ENCODE data around the gene PTPRS.
"Not testable (repeated sequence)": the region's sequence is repeated elsewhere in the genome, so short reads cannot be mapped to it uniquely, and the experiment has no call there.

Gene PTPRS

DNA sequence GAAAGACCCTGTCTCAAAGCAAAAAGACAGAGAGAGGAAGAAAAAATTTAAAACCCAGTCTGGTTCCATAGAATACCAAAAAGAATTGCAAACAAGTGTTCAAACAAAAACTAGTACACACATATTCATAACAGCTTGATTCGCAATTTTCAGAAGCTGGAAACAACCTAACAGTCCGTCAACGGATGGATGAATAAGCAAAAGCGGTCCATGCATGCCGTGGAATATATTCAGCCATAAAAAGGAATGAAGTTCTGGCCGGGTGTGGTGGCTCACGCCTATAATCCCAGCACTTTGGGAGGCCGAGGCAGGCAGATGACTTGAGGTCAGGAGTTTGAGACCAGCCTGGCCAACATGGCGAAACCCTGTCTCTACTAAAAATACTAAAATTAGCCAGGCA lies 21.2 kb upstream of the PTPRS start:
- H3K4me1 ChIP-seq (ENCODE audit: insufficient read depth, low read length); H3K4me3 ChIP-seq (ENCODE audit: low read length); H3K9me3 ChIP-seq (ENCODE audit: low read length); H3K27me3 ChIP-seq (ENCODE audit: insufficient read depth, low read length); H3K36me3 ChIP-seq (ENCODE audit: insufficient read depth, low read length); H2AFZ ChIP-seq (ENCODE audit: low read depth, low read length): not testable (repeated sequence)

DNA sequence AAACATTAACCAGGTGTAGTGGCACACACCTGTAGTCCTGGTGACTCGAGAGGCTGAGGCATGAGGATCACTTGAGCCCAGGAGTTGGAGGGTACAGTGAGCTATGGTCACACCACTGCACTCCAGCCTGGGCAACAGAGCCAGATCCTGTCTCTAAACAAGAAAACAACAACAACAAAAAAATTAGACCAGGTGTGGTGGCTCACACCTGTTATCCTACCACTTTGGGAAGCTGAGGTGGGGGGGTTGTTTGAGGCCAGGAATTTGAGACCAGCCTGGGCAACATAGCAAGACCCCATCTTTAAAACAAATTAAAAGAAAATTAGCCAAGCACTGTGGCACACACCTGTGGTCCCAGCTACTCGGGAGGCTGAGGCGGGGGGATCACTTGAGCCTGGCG lies 20.8 kb upstream of the PTPRS start:
- Histone ChIP-seq H3K9me3 (ENCODE audit: low read length) (no peaks in the 10 kb centered on the region), H3K4me1 (ENCODE audit: insufficient read depth, low read length) (peaks cover 5% of the 10 kb centered on the region)

GRCh38 chr19:5360003-5360780 lies 19.6 kb upstream of the PTPRS start:
- H3K27me3 ChIP-seq (ENCODE audit: insufficient read depth, low read length), result no peaks in the 10 kb centered on the region
- no peak overlapping the region for H3K4me3 ChIP-seq (ENCODE audit: low read length)
- no peak overlapping the region for H2AFZ ChIP-seq (ENCODE audit: low read depth, low read length)
- H3K9me3 ChIP-seq (ENCODE audit: low read length), result no peaks in the 10 kb centered on the region
- H3K36me3 ChIP-seq (ENCODE audit: insufficient read depth, low read length), result no peaks in the 10 kb centered on the region
- peaks cover 5% of the 10 kb centered on the region for H3K4me1 ChIP-seq (ENCODE audit: insufficient read depth, low read length)

More for the DNA sequence above, 20.8 kb upstream of the PTPRS start:
- Histone ChIP-seq H3K27me3 (ENCODE audit: insufficient read depth, low read length) (no peaks in the 10 kb centered on the region), H3K36me3 (ENCODE audit: insufficient read depth, low read length) (no peaks in the 10 kb centered on the region), H2AFZ (ENCODE audit: low read depth, low read length) (no peak overlapping the region), H3K4me3 (ENCODE audit: low read length) (no peak overlapping the region)

DNA sequence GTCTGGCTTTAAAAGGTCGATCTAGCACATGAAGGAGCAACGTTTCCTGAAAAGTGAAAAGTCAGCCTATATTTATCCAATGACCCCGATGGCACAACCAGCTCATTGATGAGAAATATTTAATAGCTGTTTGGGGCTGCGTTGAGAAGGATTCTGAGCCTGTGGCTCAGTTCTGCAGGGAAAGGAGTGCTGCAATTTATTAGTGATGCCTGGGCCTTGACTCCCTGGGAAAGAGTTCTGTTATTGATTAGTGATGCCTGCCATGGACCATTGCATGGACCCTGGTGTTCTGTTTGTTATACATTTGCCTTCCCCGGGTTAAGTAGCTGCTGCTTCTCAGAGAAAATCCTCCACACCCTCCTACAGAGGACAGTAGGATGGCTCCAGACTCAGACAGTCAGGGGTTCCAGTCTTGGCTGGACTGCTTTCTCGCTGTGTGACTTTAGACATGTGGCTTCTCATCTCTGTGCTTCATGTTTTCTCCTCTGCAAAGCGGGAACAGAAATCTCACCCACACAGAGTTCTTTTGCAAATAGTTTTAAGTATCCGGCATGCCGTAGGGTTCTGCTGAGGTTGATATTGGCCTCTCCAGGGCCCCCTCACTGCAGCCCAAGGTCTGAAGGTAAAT lies 17.7 kb upstream of the PTPRS start:
- H3K4me3 ChIP-seq (ENCODE audit: low read length), result no peak overlapping the region
- H3K36me3 ChIP-seq (ENCODE audit: insufficient read depth, low read length), result no peaks in the 10 kb centered on the region
- H2AFZ ChIP-seq (ENCODE audit: low read depth, low read length), result no peak overlapping the region
- H3K27me3 ChIP-seq (ENCODE audit: insufficient read depth, low read length), result no peaks in the 10 kb centered on the region
- H3K4me1 ChIP-seq (ENCODE audit: insufficient read depth, low read length), result no peaks in the 10 kb centered on the region
- H3K9me3 ChIP-seq (ENCODE audit: low read length), result no peaks in the 10 kb centered on the region

- Histone ChIP-seq H2AFZ (ENCODE audit: low read depth, low read length) (no peak overlapping the region), H3K4me3 (ENCODE audit: low read length) (no peak overlapping the region), H3K27me3 (ENCODE audit: insufficient read depth, low read length) (no peaks in the 10 kb centered on the region), H3K36me3 (ENCODE audit: insufficient read depth, low read length) (no peaks in the 10 kb centered on the region), H3K4me1 (ENCODE audit: insufficient read depth, low read length) (no peaks in the 10 kb centered on the region), H3K9me3 (ENCODE audit: low read length) (no peaks in the 10 kb centered on the region)
Observed at GRCh38 chr19:5357584-5357983, 17.0 kb upstream of the PTPRS start.

DNA sequence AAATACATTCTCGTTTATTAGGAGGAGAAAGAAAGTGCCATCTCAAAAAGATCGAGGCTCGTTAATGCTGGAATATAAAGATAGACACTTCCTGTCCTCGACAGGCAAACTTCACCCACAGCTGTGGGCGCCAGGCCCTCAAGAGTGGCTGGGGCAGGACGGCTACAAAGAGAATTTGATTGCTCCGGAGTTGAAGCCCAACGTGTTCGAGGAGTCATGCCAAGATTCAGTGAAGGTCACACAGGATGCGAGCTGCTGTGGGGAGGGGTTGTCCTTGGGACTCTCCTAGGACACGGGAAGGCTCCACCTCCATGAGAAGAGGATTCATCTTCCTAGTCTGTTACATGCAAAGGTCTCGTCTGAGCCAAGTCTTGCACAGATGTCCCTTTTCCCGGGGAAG lies 16.3 kb upstream of the PTPRS start:
- Histone ChIP-seq H2AFZ (ENCODE audit: low read depth, low read length) (no peak overlapping the region), H3K4me3 (ENCODE audit: low read length) (no peak overlapping the region), H3K36me3 (ENCODE audit: insufficient read depth, low read length) (no peaks in the 10 kb centered on the region), H3K27me3 (ENCODE audit: insufficient read depth, low read length) (no peaks in the 10 kb centered on the region), H3K9me3 (ENCODE audit: low read length) (no peaks in the 10 kb centered on the region), H3K4me1 (ENCODE audit: insufficient read depth, low read length) (peaks cover 3% of the 10 kb centered on the region)

DNA sequence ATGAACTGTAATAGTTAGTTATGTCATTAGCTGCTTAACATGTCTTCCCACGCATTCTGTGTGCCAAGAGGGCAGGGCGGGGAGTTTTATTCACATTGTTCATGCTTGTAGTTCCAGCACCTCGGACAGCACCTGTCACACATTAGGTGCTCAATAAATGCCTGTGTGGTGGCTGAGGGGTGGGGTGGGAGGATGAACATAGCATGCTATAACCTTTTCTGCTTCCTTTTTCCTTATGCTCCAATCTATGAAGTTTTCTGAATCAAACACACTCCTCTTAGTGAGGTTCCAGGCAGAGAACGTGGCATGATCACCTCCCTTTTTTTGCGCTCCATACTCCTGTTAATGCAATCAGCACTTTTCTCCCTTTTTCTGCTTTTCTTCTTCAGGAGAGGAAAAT lies 15.8 kb upstream of the PTPRS start:
- H3K4me1 ChIP-seq (ENCODE audit: insufficient read depth, low read length), result peaks cover 3% of the 10 kb centered on the region
- no peak overlapping the region for H2AFZ ChIP-seq (ENCODE audit: low read depth, low read length)
- H3K9me3 ChIP-seq (ENCODE audit: low read length), result no peaks in the 10 kb centered on the region
- no peaks in the 10 kb centered on the region for H3K27me3 ChIP-seq (ENCODE audit: insufficient read depth, low read length)
- H3K36me3 ChIP-seq (ENCODE audit: insufficient read depth, low read length), result no peaks in the 10 kb centered on the region
- H3K4me3 ChIP-seq (ENCODE audit: low read length), result no peak overlapping the region

- H3K27me3 ChIP-seq (ENCODE audit: insufficient read depth, low read length), result no peaks in the 10 kb centered on the region
- no peaks in the 10 kb centered on the region for H3K36me3 ChIP-seq (ENCODE audit: insufficient read depth, low read length)
- no peak overlapping the region for H2AFZ ChIP-seq (ENCODE audit: low read depth, low read length)
- no peak overlapping the region for H3K4me3 ChIP-seq (ENCODE audit: low read length)
- H3K9me3 ChIP-seq (ENCODE audit: low read length), result no peaks in the 10 kb centered on the region
- peaks cover 3% of the 10 kb centered on the region for H3K4me1 ChIP-seq (ENCODE audit: insufficient read depth, low read length)
Observed at GRCh38 chr19:5355693-5356092, 15.1 kb upstream of the PTPRS start.

- no peak overlapping the region for H3K4me3 ChIP-seq (ENCODE audit: low read length)
- H3K27me3 ChIP-seq (ENCODE audit: insufficient read depth, low read length), result no peaks in the 10 kb centered on the region
- no peak overlapping the region for H2AFZ ChIP-seq (ENCODE audit: low read depth, low read length)
- H3K4me1 ChIP-seq (ENCODE audit: insufficient read depth, low read length), result peaks cover 3% of the 10 kb centered on the region
- no peaks in the 10 kb centered on the region for H3K36me3 ChIP-seq (ENCODE audit: insufficient read depth, low read length)
- H3K9me3 ChIP-seq (ENCODE audit: low read length), result no peaks in the 10 kb centered on the region
Observed at GRCh38 chr19:5355076-5355475, 14.5 kb upstream of the PTPRS start.

DNA sequence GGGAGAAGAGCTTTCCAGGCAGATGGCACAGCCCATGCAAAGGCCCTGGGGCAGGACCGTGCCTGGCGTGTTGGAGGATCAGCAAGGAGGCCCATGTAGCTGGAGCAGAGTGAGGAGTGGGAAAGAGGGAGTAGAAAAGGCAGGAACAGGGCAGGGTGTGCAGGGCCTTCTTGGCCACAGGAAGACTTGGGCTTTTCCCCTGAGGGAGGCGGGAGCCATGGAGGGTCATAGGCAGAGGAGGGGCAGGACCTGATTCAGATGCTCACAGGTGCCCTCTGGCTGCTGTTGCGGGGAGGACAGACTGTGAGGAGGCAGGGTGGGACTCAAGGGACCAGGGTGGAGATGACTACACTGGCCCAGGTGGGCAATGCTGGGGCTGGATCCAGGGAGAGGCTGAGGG lies 13.8 kb upstream of the PTPRS start:
- H3K4me3 ChIP-seq (ENCODE audit: low read length), result no peak overlapping the region

DNA sequence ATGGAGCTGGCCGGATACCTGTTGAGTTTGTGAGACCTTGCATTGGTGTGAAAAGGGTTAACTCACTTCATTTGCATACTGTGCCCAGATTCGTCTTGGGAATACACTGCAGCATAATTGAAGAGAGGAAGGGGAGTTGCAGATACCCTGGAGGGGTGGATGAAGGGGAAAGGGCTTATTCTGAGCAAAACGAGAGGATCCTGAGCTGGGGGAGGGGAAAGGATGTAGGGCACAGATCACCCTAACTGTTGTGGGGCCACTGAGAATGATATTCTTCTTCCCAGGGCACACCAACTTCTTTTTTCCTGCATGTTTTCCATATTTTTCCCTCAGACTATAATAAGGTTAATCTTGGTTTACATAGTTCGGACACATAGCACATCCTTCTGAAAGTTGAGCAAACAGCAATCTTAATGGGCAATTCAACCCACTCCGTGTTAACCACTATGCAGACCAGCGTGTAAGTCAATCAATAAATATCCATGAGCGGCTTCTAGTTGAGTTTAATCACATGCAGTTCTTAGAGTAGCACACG lies 11.7 kb upstream of the PTPRS start:
- H2AFZ ChIP-seq (ENCODE audit: low read depth, low read length), result no peak overlapping the region
- no peaks in the 10 kb centered on the region for H3K36me3 ChIP-seq (ENCODE audit: insufficient read depth, low read length)
- H3K4me1 ChIP-seq (ENCODE audit: insufficient read depth, low read length), result peaks cover 3% of the 10 kb centered on the region
- no peaks in the 10 kb centered on the region for H3K27me3 ChIP-seq (ENCODE audit: insufficient read depth, low read length)
- no peak overlapping the region for H3K4me3 ChIP-seq (ENCODE audit: low read length)
- no peaks in the 10 kb centered on the region for H3K9me3 ChIP-seq (ENCODE audit: low read length)

More for the DNA sequence above, 13.8 kb upstream of the PTPRS start:
- Histone ChIP-seq H2AFZ (ENCODE audit: low read depth, low read length) (no peak overlapping the region), H3K27me3 (ENCODE audit: insufficient read depth, low read length) (no peaks in the 10 kb centered on the region), H3K4me1 (ENCODE audit: insufficient read depth, low read length) (peaks cover 3% of the 10 kb centered on the region), H3K9me3 (ENCODE audit: low read length) (no peaks in the 10 kb centered on the region), H3K36me3 (ENCODE audit: insufficient read depth, low read length) (no peaks in the 10 kb centered on the region)

DNA sequence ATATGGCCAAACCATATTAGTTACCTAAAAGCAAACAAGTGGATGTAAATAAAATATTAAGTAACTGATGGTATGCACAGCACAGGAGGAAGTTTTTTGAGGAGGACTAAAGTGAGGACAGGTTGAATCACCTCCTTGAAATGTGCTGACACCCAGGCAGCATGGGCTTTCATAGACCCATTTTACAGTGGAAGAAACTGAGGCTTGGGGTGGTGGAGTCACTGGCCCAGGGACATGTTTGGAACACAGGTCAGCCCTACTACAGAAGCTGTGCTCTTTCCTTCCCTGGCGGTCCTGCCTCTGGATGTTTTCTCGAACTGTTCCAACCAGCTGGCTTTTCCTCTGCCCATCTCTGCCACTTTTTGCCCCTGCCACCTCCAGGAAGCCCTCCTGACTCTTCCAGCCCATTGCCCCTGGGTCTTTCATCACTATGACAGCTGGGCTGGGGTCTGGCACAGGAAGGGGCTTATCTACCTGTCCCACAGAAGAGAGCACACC lies 11.2 kb upstream of the PTPRS start:
- peaks cover 3% of the 10 kb centered on the region for H3K4me1 ChIP-seq (ENCODE audit: insufficient read depth, low read length)
- no peaks in the 10 kb centered on the region for H3K36me3 ChIP-seq (ENCODE audit: insufficient read depth, low read length)
- no peaks in the 10 kb centered on the region for H3K9me3 ChIP-seq (ENCODE audit: low read length)
- no peak overlapping the region for H2AFZ ChIP-seq (ENCODE audit: low read depth, low read length)
- H3K27me3 ChIP-seq (ENCODE audit: insufficient read depth, low read length), result no peaks in the 10 kb centered on the region
- no peak overlapping the region for H3K4me3 ChIP-seq (ENCODE audit: low read length)

DNA sequence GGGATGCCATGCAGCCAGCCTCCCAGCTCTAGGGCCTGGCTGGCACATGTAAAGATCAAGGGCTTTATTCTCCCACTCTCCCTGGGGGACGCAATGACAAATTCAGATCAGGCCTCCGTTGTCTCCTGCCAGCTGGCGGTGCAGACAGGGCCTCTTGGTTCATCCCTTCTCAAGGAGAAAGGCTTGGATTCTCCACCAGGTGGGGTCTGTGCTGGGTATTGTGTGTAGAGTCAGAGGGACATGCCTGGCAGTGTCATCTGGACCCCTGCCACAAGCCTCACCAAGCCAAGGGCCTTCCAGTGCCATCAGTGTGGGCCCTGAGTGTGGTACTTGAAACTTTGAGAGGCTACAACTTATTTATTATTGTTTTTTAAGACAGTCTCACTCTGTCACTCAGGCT lies 8.4 kb upstream of the PTPRS start:
- H3K27me3 ChIP-seq (ENCODE audit: insufficient read depth, low read length), result no peaks in the 10 kb centered on the region
- no peaks in the 10 kb centered on the region for H3K9me3 ChIP-seq (ENCODE audit: low read length)
- no peak overlapping the region for H3K4me3 ChIP-seq (ENCODE audit: low read length)
- H3K36me3 ChIP-seq (ENCODE audit: insufficient read depth, low read length), result no peaks in the 10 kb centered on the region
- no peak overlapping the region for H2AFZ ChIP-seq (ENCODE audit: low read depth, low read length)
- H3K4me1 ChIP-seq (ENCODE audit: insufficient read depth, low read length), result peaks cover 7% of the 10 kb centered on the region
